HepG2 (cell line): ENCODE results near the gene SETD5. TPM values are rescaled to one million over a fixed set of nuclear protein-coding genes. Genes with fewer than 3 reads are reported as not detected.

Source experiments
- ATAC-seq: fragments of 200-7000 bp; cut with Tn5 transposase; 3 replicates; pipeline ENCODE4 v1.9.1; 2020; ENCODE audit warnings: mild to moderate bottlenecking, moderate library complexity
- BruUV-seq: library from RNA; stranded (reverse); fragments of 400-500 nt; replicated peaks from 2 replicates; lab custom pipeline; 2021; lab: Mats Ljungman, UMichigan
- CTCF ChIA-PET: fragments of 300-600 bp; formaldehyde crosslinking; extraction: SDS; loops from one replicate; lab custom pipeline; 2021; ENCODE audit warnings: low total read pairs, inconsistent platforms, low intra/inter-chr PET ratio; lab: Yijun Ruan, JAX
- POLR2A ChIA-PET: fragments of 350-600 bp; sonication (Branson Sonifier 250); formaldehyde crosslinking; loops from one replicate; lab custom pipeline; 2020; ENCODE audit warnings: antibody characterized with exemption, inconsistent platforms; lab: Yijun Ruan, JAX
- DNase-seq: peaks from one replicate; pipeline ENCODE4 v3.0.0-alpha.2; 2015; ENCODE audit warnings: low spot score
- FAIRE-seq: peaks from 3 replicates; lab custom pipeline; 2011; peaks lifted over from hg19 to GRCh38; lab: Jason Lieb, UNC
- H2AFZ ChIP-seq: one replicate; pipeline ENCODE4 v1.6.1; 2011; ENCODE audit warnings: low read length, inconsistent platforms
- H3K27ac ChIP-seq: fragments of 300-600 bp; 3 replicates; pipeline ENCODE4 v1.8.0; 2011; ENCODE audit warnings: mixed run types, mild to moderate bottlenecking, mixed read lengths, low read length, inconsistent platforms; ENCODE audit not compliant: insufficient read depth; ENCODE audit errors: extremely low read length
- H3K27me3 ChIP-seq, 2 experiments: fragments of 200-600 bp in 1 of 2; 2 replicates in 1 of 2; 3 replicates in 1 of 2; pipeline versions ENCODE4 v1.6.0 to v1.8.0; 2011; ENCODE audit warnings: low read length in 2 of 2, mild to moderate bottlenecking in 2 of 2, moderate library complexity in 2 of 2, inconsistent platforms in 1 of 2; ENCODE audit not compliant: insufficient read depth in 2 of 2, control insufficient read depth in 1 of 2
- H3K36me3 ChIP-seq, 2 experiments: fragments of 200-600 bp in 1 of 2; replicated peaks in 1 of 2; 2 replicates in 1 of 2; 3 replicates in 1 of 2; pipeline versions ENCODE4 v1.5.1 to v1.8.0; 2011; ENCODE audit warnings: low read length in 2 of 2, inconsistent platforms in 1 of 2; ENCODE audit not compliant: insufficient read depth in 2 of 2, control insufficient read depth in 1 of 2
- H3K4me1 ChIP-seq: 2 replicates; pipeline ENCODE4 v1.5.1; 2012; ENCODE audit warnings: low read length, inconsistent platforms; ENCODE audit not compliant: insufficient read depth
- H3K4me2 ChIP-seq: 2 replicates; pipeline ENCODE4 v1.6.0; 2011; ENCODE audit warnings: low read depth, low read length, inconsistent platforms
- H3K4me3 ChIP-seq, 3 experiments: fragments of 200-600 bp in 1 of 3; sonication (generic), shearing (Covaris generic) in 1 of 3; replicated peaks in 1 of 3; 2 replicates each; pipeline ENCODE4 v1.5.1; 2011 to 2016; ENCODE audit warnings: low read length in 3 of 3, inconsistent platforms in 2 of 3, low read depth in 2 of 3, mild to moderate bottlenecking in 2 of 3, control low read depth in 1 of 3, mixed read lengths in 1 of 3; ENCODE audit not compliant: insufficient read depth in 1 of 3
- H3K79me2 ChIP-seq: one replicate; pipeline ENCODE4 v1.6.1; 2011; ENCODE audit warnings: low read length, inconsistent platforms; ENCODE audit not compliant: insufficient read depth
- H3K9ac ChIP-seq: 2 replicates; pipeline ENCODE4 v1.6.0; 2011; ENCODE audit warnings: mild to moderate bottlenecking, low read depth, low read length, inconsistent platforms; ENCODE audit not compliant: insufficient read depth
- H3K9me3 ChIP-seq: 2 replicates; pipeline ENCODE4 v1.5.1; 2012; ENCODE audit warnings: mild to moderate bottlenecking, low read length
- H4K20me1 ChIP-seq: 2 replicates; pipeline ENCODE4 v1.6.0; 2011; ENCODE audit warnings: inconsistent platforms, mild to moderate bottlenecking, low read length, moderate library complexity; ENCODE audit not compliant: insufficient read depth
- CHCHD3 ChIP-seq: sonication (generic); formaldehyde crosslinking; IDR thresholded peaks from 2 replicates; pipeline ENCODE4 v1.8.0; 2022; ENCODE audit warnings: mild to moderate bottlenecking, missing genetic modification reagents, moderate library complexity
- MYPOP ChIP-seq: sonication (generic); formaldehyde crosslinking; IDR thresholded peaks from 2 replicates; pipeline ENCODE4 v1.8.1; 2023; ENCODE audit warnings: mild to moderate bottlenecking, moderate library complexity, missing genetic modification reagents
- PHF5A ChIP-seq: IDR thresholded peaks from one replicate; pipeline ENCODE4 v1.6.1; 2018; ENCODE audit warnings: low read depth, missing genetic modification reagents; ENCODE audit not compliant: unreplicated experiment
- POLR2AphosphoS5 ChIP-seq: IDR thresholded peaks from 2 replicates; pipeline ENCODE4 v1.6.1; 2012; ENCODE audit warnings: low read depth, low read length
- ZMYM2 ChIP-seq: sonication (generic); formaldehyde crosslinking; IDR thresholded peaks from 2 replicates; pipeline ENCODE4 v1.8.0; 2022; ENCODE audit warnings: mild to moderate bottlenecking, missing genetic modification reagents
- ZNF33A ChIP-seq: sonication (generic); formaldehyde crosslinking; IDR thresholded peaks from 2 replicates; pipeline ENCODE4 v1.5.1; 2020; ENCODE audit warnings: missing genetic modification reagents, mild to moderate bottlenecking, moderate library complexity, borderline replicate concordance
- WGBS: methylation state at CpG from one replicate; pipeline ENCODE4 v1.1.6; 2017; ENCODE audit warnings: low lambda C conversion rate; 5-methylcytosine and 5-hydroxymethylcytosine counted together
- in situ Hi-C: cut with HindIII; loops from 2 replicates; pipeline ENCODE4 v1.10.0; 2017; ENCODE audit warnings: low pct_unique_long_range_greater_than_20kb; ENCODE audit not compliant: extremely low pct_ligation_motif_present
- intact Hi-C: fragments of 100-400 bp; cut with micrococcal nuclease; formaldehyde crosslinking; loops from one replicate; pipeline ENCODE4 v1.10.0; 2022; ENCODE audit not compliant: unreplicated experiment
- polyA plus RNA-seq, 8 experiments: library from polyadenylated mRNA; depleted of rRNA in 3 of 8; stranded (reverse) in 7 of 8; unstranded in 1 of 8; fragments of >200 nt; fragmentation: Illumina TruSeq in 4 of 8; extraction: Trizol in 4 of 8; gene quantifications; 2 replicates each; pipeline versions ENCODE4 v1.2.1 to v1.2.3, GENCODE V29; 2011 to 2016; ENCODE audit warnings: low read depth in 4 of 8, missing spikeins in 1 of 8, mixed read lengths in 1 of 8; ENCODE audit not compliant: insufficient read depth in 1 of 8
- total RNA-seq, 5 experiments: library from RNA; depleted of rRNA; stranded (reverse); fragments of >200 nt; fragmentation: Illumina TruSeq; extraction: Trizol; gene quantifications; 2 replicates each; pipeline ENCODE4 v1.2.3, GENCODE V29; 2016; ENCODE audit warnings: low read depth in 1 of 5
- TF ChIP-seq, protein P1 (sequence below): sonication (generic); formaldehyde crosslinking; IDR thresholded peaks from 2 replicates; pipeline ENCODE4 v1.5.0; 2020; ENCODE audit warnings: mild to moderate bottlenecking, missing genetic modification reagents
- TF ChIP-seq, protein P2 (sequence below), 2 experiments: sonication (generic) in 1 of 2; formaldehyde crosslinking in 1 of 2; IDR thresholded peaks; 2 replicates each; pipeline versions ENCODE4 v1.5.1 to v1.6.1; 2011 to 2020; ENCODE audit warnings: borderline replicate concordance in 1 of 2, low read depth in 1 of 2, low read length in 1 of 2, mild to moderate bottlenecking in 1 of 2, missing genetic modification reagents in 1 of 2, moderate library complexity in 1 of 2
- TF ChIP-seq, protein P3 (sequence below): sonication (generic); formaldehyde crosslinking; IDR thresholded peaks from 2 replicates; pipeline ENCODE4 v1.5.0; 2020; ENCODE audit warnings: mild to moderate bottlenecking, missing genetic modification reagents, borderline replicate concordance

SETD5 gene
- total and polyA plus RNA-seq, 2 of the 13 experiments (the other 11 are each of a cell fraction or from before 2014, with no cell fraction given) = 46.8 to 95.8 TPM

DNA sequence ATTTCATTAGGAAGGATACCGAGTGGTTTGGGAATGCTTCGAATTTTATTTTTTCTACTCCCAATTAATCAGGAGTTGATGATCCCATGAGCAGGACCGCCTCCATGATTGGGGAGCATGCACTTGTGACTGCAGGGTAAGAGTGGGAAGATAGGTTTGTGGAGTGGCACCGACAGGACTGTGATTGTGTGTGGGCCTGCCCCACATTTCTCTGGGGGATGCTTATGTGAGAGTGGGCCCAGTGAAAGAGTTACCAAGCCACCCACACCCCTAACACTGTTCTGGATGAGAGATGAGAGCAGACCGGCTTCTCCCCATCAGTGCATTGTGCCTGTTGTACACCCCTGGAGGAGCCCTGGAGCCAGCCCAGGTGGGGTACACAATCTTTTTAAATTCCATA lies 79.5 kb downstream of the SETD5 start:
- Histone ChIP-seq H3K4me3 (no peak overlapping the region), H3K4me1 (no peaks in the 10 kb centered on the region), H3K9me3 (no peaks in the 10 kb centered on the region), H3K4me2 (no peak overlapping the region), H3K27me3 (no peaks in the 10 kb centered on the region), H4K20me1 (peaks cover 3% of the 10 kb centered on the region; the same call in 1 of the 2 replicates), H3K36me3 (peaks cover 34 to 87% of the 10 kb centered on the region in 2 experiments), H3K9ac (no peak overlapping the region), H2AFZ (no peak overlapping the region), H3K79me2 (no peaks in the 10 kb centered on the region), H3K27ac (no peak overlapping the region)
- ATAC-seq (peak; percentile 16; the same call in 1 of the 3 replicates), DNase-seq (no peak), FAIRE-seq (no peak)
- CTCF ChIA-PET = no interaction called here
- in situ Hi-C loops = no loop called here
- 94% methylated on average over 4 of the region's 5 CpGs for WGBS
- POLR2A ChIA-PET = no interaction called here
- intact Hi-C loops = no loop called here
- TSS peak; percentile 10 for BruUV-seq
- TF ChIP-seq PHF5A = no peak
- no peak for TF ChIP-seq MYPOP (CRISPR knock-in tag)
- no peak for TF ChIP-seq ZNF33A (CRISPR knock-in tag)
- no peak for TF ChIP-seq ZMYM2 (CRISPR knock-in tag)
- TF ChIP-seq, protein P1, sequence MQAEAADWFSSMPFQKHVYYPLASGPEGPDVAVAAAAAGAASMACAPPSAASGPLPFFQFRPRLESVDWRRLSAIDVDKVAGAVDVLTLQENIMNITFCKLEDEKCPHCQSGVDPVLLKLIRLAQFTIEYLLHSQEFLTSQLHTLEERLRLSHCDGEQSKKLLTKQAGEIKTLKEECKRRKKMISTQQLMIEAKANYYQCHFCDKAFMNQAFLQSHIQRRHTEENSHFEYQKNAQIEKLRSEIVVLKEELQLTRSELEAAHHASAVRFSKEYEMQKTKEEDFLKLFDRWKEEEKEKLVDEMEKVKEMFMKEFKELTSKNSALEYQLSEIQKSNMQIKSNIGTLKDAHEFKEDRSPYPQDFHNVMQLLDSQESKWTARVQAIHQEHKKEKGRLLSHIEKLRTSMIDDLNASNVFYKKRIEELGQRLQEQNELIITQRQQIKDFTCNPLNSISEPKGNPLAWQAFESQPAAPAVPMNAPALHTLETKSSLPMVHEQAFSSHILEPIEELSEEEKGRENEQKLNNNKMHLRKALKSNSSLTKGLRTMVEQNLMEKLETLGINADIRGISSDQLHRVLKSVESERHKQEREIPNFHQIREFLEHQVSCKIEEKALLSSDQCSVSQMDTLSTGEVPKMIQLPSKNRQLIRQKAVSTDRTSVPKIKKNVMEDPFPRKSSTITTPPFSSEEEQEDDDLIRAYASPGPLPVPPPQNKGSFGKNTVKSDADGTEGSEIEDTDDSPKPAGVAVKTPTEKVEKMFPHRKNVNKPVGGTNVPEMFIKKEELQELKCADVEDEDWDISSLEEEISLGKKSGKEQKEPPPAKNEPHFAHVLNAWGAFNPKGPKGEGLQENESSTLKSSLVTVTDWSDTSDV = no peak
- TF ChIP-seq, protein P2, sequence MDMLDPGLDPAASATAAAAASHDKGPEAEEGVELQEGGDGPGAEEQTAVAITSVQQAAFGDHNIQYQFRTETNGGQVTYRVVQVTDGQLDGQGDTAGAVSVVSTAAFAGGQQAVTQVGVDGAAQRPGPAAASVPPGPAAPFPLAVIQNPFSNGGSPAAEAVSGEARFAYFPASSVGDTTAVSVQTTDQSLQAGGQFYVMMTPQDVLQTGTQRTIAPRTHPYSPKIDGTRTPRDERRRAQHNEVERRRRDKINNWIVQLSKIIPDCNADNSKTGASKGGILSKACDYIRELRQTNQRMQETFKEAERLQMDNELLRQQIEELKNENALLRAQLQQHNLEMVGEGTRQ (IDR thresholded peaks at IDR 0.05; ENCODE audit: low read depth, low read length) = no peak
- TF ChIP-seq, protein P2 (CRISPR knock-in tag; IDR thresholded peaks at IDR 0.05; ENCODE audit: borderline replicate concordance) = no peak
- TF ChIP-seq, protein P3, sequence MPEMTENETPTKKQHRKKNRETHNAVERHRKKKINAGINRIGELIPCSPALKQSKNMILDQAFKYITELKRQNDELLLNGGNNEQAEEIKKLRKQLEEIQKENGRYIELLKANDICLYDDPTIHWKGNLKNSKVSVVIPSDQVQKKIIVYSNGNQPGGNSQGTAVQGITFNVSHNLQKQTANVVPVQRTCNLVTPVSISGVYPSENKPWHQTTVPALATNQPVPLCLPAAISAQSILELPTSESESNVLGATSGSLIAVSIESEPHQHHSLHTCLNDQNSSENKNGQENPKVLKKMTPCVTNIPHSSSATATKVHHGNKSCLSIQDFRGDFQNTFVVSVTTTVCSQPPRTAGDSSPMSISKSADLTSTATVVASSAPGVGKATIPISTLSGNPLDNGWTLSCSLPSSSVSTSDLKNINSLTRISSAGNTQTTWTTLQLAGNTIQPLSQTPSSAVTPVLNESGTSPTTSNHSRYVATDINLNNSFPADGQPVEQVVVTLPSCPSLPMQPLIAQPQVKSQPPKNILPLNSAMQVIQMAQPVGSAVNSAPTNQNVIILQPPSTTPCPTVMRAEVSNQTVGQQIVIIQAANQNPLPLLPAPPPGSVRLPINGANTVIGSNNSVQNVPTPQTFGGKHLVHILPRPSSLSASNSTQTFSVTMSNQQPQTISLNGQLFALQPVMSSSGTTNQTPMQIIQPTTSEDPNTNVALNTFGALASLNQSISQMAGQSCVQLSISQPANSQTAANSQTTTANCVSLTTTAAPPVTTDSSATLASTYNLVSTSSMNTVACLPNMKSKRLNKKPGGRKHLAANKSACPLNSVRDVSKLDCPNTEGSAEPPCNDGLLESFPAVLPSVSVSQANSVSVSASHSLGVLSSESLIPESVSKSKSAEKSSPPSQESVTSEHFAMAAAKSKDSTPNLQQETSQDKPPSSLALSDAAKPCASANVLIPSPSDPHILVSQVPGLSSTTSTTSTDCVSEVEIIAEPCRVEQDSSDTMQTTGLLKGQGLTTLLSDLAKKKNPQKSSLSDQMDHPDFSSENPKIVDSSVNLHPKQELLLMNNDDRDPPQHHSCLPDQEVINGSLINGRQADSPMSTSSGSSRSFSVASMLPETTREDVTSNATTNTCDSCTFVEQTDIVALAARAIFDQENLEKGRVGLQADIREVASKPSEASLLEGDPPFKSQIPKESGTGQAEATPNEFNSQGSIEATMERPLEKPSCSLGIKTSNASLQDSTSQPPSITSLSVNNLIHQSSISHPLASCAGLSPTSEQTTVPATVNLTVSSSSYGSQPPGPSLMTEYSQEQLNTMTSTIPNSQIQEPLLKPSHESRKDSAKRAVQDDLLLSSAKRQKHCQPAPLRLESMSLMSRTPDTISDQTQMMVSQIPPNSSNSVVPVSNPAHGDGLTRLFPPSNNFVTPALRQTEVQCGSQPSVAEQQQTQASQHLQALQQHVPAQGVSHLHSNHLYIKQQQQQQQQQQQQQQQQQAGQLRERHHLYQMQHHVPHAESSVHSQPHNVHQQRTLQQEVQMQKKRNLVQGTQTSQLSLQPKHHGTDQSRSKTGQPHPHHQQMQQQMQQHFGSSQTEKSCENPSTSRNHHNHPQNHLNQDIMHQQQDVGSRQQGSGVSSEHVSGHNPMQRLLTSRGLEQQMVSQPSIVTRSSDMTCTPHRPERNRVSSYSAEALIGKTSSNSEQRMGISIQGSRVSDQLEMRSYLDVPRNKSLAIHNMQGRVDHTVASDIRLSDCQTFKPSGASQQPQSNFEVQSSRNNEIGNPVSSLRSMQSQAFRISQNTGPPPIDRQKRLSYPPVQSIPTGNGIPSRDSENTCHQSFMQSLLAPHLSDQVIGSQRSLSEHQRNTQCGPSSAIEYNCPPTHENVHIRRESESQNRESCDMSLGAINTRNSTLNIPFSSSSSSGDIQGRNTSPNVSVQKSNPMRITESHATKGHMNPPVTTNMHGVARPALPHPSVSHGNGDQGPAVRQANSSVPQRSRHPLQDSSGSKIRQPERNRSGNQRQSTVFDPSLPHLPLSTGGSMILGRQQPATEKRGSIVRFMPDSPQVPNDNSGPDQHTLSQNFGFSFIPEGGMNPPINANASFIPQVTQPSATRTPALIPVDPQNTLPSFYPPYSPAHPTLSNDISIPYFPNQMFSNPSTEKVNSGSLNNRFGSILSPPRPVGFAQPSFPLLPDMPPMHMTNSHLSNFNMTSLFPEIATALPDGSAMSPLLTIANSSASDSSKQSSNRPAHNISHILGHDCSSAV (CRISPR knock-in tag) = no peak
- TF ChIP-seq CHCHD3 (CRISPR knock-in tag) = no peak
- TF ChIP-seq POLR2AphosphoS5 = no peak
